WI38 (cell line): Measurements from ENCODE around the gene TUBGCP6.

Source experiments
- H3K4me3 ChIP-seq: 2 replicates; pipeline ENCODE4 v1.5.1; 2011; ENCODE audit warnings: low read depth, mild to moderate bottlenecking, control low read depth, low read length
- TF ChIP-seq, protein P1 (sequence below): IDR thresholded peaks from 2 replicates; pipeline ENCODE4 v1.5.1; 2012; ENCODE audit warnings: low read depth, mild to moderate bottlenecking, control low read depth, low read length

The TUBGCP6 gene

DNA sequence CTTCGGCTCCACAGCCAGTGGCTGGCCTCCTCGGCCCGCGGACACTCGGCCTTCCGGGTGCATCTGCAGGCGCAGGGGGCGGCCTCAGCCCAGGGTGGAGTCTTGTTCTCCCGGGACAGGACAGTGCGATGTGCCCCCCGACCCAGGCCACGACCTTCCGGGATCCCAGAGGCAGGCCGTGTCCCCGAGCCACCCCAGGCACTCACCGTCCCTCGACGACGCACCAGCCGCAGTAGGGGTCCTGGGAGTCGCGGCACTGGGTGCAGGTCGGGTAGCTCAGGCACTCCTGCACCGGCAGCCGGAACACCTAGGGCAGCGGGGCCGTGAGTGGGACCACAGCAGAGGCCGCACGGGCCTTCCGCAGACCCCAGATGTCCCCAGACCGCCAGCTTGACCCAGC, 42.9 kb upstream of the TUBGCP6 start:
- TF ChIP-seq, protein P1, sequence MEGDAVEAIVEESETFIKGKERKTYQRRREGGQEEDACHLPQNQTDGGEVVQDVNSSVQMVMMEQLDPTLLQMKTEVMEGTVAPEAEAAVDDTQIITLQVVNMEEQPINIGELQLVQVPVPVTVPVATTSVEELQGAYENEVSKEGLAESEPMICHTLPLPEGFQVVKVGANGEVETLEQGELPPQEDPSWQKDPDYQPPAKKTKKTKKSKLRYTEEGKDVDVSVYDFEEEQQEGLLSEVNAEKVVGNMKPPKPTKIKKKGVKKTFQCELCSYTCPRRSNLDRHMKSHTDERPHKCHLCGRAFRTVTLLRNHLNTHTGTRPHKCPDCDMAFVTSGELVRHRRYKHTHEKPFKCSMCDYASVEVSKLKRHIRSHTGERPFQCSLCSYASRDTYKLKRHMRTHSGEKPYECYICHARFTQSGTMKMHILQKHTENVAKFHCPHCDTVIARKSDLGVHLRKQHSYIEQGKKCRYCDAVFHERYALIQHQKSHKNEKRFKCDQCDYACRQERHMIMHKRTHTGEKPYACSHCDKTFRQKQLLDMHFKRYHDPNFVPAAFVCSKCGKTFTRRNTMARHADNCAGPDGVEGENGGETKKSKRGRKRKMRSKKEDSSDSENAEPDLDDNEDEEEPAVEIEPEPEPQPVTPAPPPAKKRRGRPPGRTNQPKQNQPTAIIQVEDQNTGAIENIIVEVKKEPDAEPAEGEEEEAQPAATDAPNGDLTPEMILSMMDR = no peak
- H3K4me3 ChIP-seq = no peak overlapping the region

DNA sequence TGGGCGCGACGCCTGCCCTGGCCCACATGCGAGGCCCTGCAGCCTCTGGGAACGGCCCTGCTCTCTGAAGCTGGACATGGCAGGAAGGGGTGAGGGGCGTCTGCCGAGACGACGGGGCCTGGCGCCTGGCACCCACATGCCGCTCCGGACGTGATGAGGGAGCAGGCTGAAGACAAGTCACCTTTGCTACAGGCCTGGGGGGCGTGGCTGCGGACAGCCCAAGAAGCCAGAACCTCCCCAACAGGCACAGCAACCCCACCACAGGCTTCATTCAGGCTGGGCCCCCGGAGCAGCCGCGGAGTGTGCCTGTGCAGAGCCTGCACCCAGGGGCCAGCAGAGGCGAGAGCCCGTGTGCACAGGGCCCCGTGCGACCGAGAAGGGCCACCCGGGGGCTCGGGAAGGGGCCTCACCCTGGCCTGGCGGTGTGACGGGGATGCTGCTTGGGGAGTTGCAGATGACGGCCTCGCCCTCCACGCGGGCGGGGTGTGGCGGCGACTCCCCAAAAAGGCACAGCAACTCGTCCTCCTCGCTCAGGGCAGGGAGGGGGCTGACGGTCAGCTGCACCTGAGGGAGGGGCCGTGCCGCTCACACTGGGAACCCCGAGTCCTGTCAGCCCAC, 42.0 kb upstream of the TUBGCP6 start:
- TF ChIP-seq, protein P1 = no peak

DNA sequence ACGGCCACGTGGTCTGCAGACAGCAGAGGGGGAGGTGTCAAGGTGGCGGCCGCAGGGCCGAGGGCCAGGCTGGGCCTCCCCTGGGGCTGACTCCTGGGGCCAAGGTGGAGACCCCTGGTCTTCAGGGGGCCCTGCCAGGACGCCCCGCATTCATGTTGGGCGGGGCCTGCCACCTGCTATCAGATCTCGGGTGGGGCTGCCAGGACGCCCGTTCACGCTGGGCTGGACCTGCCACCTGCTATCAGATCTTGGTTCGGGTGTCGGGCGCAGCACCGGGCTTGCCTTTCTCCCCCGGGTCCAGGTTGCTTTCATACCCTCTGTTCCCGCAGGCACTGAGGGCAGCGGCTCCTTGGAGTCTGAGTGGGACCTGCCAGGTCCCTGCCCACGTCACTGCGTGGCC, 41.5 kb upstream of the TUBGCP6 start:
- H3K4me3 ChIP-seq = no peak overlapping the region
- TF ChIP-seq, protein P1 = no peak

More for the DNA sequence above, 42.0 kb upstream of the TUBGCP6 start:
- no peak overlapping the region for H3K4me3 ChIP-seq

DNA sequence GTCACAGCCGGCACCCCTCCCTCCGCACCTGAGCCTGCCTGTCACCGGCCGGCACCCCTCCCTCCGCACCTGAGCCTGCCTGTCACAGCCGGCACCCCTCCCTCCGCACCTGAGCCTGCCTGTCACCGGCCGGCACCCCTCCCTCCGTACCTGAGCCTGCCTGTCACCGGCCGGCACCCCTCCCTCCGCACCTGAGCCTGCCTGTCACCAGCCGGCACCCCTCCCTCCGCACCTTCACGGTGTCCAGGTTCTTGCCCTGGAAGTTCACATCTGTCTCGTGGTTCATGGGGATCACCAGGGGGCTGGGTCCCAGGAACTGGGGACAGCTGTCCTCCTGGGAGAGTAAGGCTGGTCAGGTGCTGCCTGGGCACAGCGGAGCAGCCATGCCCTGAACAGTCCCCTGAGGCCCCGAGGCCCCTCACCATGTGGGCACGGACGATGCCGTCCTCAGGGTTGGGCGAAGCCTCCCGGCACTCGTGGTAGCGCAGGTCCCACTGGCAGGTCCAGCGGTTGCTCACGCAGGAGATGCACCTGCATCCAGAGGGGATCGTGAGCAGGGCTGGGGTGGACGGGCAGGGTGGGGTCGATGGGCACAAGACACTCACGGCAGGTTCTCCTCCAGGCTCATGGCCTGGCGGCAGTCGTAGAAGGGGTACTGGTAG, 40.9 kb upstream of the TUBGCP6 start:
- no peak overlapping the region for H3K4me3 ChIP-seq
- TF ChIP-seq, protein P1 = no peak

DNA sequence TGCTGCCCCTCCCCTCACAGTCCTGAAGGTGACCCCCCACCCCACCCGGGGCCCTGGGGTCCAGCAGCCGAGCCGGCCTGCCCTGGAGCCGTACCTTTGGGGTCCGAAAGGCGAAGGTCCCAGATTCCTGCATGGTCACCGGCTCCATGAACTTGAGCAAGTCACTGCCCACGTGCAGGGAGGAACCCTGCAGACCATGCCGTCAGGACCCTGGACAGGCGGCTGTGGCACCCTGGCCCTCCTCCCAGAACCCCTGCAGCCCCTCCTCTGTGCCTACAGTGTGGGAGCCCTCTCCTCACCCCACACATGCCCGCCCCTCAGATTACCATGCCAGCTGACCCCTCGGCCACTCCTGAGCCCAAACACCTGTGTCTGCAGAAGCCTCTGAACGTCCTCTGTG, 39.7 kb upstream of the TUBGCP6 start:
- H3K4me3 ChIP-seq = no peak overlapping the region
- TF ChIP-seq, protein P1 = no peak

DNA sequence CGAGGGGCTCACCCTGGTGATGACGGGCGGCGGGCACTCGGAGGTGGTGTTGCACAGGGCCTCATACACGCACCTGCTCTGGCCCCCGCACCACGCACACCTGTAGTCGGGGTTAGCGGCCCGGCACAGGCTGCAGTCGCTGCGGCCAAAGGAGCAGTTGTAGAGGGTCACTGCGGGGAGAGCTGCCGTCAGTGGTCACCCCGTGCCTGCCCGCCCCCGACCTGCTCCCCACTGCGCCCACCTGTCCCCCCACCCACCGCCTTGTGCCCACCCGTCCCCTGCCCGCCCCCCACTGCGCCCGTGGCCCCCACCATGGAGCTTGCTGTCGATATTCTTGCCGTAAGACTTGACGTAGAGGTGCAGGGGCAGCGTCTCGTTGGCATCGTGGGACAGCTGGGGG, 39.0 kb upstream of the TUBGCP6 start:
- H3K4me3 ChIP-seq = no peak overlapping the region
- TF ChIP-seq, protein P1 = no peak

DNA sequence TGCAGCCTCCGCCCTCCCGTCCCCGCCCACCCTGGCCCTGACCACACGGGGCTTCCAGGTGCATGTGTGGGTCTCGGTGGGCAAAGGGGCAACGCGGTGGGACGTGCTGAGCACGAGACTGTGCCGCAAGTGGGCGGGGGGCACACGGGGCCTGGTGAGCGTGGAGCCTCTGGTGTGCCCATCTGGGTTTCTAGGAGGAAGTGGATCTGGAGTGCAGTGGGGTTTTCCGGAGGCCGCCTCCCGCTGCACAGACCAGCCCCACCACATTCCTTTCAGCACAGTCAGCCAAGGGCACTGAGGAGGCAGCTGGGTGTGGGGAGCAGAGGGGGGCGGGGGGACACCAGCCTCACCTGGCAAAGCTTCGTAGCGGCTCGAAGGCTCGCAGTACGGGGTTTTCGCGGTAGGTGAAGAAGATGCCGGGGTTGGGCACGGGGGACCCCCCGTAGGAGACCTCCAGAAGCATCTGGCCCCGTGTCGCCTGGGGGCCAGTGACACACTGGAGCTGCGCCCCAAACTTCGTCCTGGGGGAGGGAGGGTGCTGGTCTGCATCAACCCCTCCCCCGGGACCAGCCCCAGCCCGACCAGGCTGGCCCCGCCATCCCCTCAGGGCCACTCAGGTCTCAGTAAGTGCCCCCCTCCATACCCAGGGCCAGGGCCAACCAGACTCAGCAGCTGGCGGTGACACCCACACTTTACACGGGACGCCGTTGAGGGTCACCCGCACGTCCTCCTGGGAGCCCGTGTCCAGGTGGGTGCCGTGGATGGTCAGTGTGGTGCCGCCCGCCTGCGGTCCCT, 37.7 kb upstream of the TUBGCP6 start:
- H3K4me3 ChIP-seq = no peak overlapping the region
- TF ChIP-seq, protein P1 = no peak
